Activated CD4-positive, alpha-beta memory T cell treated with anti-CD3 and anti-CD28 coated beads for 36 hours (primary cell): ENCODE results near the gene GPR146. TPM values are rescaled to one million over a fixed set of nuclear protein-coding genes. Genes with fewer than 3 reads are reported as not detected.

Experiments
- CTCF ChIA-PET: fragments of 350-600 bp; sonication (Branson Sonifier 250); formaldehyde crosslinking; loops from one replicate; lab custom pipeline; 2021; ENCODE audit warnings: antibody characterized with exemption, inconsistent platforms; lab: Charles Lee
- POLR2A ChIA-PET: fragments of 350-600 bp; sonication (Branson Sonifier 250); formaldehyde crosslinking; loops from one replicate; lab custom pipeline; 2021; ENCODE audit warnings: antibody characterized with exemption; lab: Charles Lee
- DNase-seq: peaks from one replicate; pipeline ENCODE4 v3.0.0-alpha.2; 2020
- H3K27ac Mint-ChIP-seq: one replicate; pipeline ENCODE4 v1.8.0; 2021; ENCODE audit warnings: mixed read lengths
- H3K27me3 Mint-ChIP-seq: one replicate; pipeline ENCODE4 v1.8.0; 2021; ENCODE audit warnings: mixed read lengths
- H3K36me3 Mint-ChIP-seq: one replicate; pipeline ENCODE4 v1.8.0; 2021; ENCODE audit warnings: mixed read lengths
- H3K4me1 Mint-ChIP-seq: one replicate; pipeline ENCODE4 v1.8.0; 2021; ENCODE audit warnings: low read depth, mixed read lengths
- H3K4me3 Mint-ChIP-seq: one replicate; pipeline ENCODE4 v1.8.0; 2021; ENCODE audit warnings: mild to moderate bottlenecking, mixed read lengths
- H3K9me3 Mint-ChIP-seq: one replicate; pipeline ENCODE4 v1.8.0; 2021; ENCODE audit warnings: mixed read lengths
- intact Hi-C: fragments of 100-400 bp; cut with micrococcal nuclease; formaldehyde crosslinking; loops from one replicate; pipeline ENCODE4 v1.15.1; 2023
- total RNA-seq, 2 experiments: library from RNA; stranded (reverse); gene quantifications; one replicate each; pipeline ENCODE4 v1.2.3, GENCODE V29; 2021

Gene GPR146
- total RNA-seq, 2 experiments from 2014 or later: 1.6 to 2.1 TPM

- no peak overlapping the region for H3K27ac Mint-ChIP-seq
- CTCF ChIA-PET: interaction anchor here (3.8 to 4.9 kb wide), 2 partner anchors 24 to 49 kb away, joined by 28 to 32 read pairs; no protein-coding TSS in a partner anchor
- no peaks in the 10 kb centered on the region for H3K27me3 Mint-ChIP-seq
- H3K4me1 Mint-ChIP-seq: peaks cover 34% of the 10 kb centered on the region
- no peaks in the 10 kb centered on the region for H3K36me3 Mint-ChIP-seq
- no peaks in the 10 kb centered on the region for H3K9me3 Mint-ChIP-seq
- intact Hi-C loops: no loop called here
- no peak for DNase-seq
- H3K4me3 Mint-ChIP-seq: no peak overlapping the region
- POLR2A ChIA-PET: no interaction called here
Observed at GRCh38 chr7:1041551-1042491, 2.5 kb upstream of the GPR146 start.

- H3K36me3 Mint-ChIP-seq: no peaks in the 10 kb centered on the region
- intact Hi-C loops: no loop called here
- POLR2A ChIA-PET: no interaction called here
- peaks cover 40% of the 10 kb centered on the region for H3K4me1 Mint-ChIP-seq
- no peaks in the 10 kb centered on the region for H3K9me3 Mint-ChIP-seq
- no peak for DNase-seq
- CTCF ChIA-PET: interaction anchor here (3.8 to 4.9 kb wide), 2 partner anchors 23 to 49 kb away, joined by 28 to 32 read pairs; no protein-coding TSS in a partner anchor
- H3K4me3 Mint-ChIP-seq: no peak overlapping the region
- no peaks in the 10 kb centered on the region for H3K27me3 Mint-ChIP-seq
- H3K27ac Mint-ChIP-seq: no peak overlapping the region
Observed at GRCh38 chr7:1042492-1042833, 1.9 kb upstream of the GPR146 start.

- Mint-ChIP-seq H3K9me3 (no peaks in the 10 kb centered on the region), H3K36me3 (no peaks in the 10 kb centered on the region), H3K4me3 (peak overlapping the region; percentile 72), H3K4me1 (peaks cover 52% of the 10 kb centered on the region), H3K27ac (peak overlapping the region; percentile 76), H3K27me3 (no peaks in the 10 kb centered on the region)
- CTCF ChIA-PET: interaction anchor here (1.4 to 4.9 kb wide), 5 partner anchors 10 to 126 kb away, joined by 3 to 32 read pairs (median 7); a partner anchor contains a TSS
- POLR2A ChIA-PET: interaction anchor here (0.9 to 1.6 kb wide), 2 partner anchors 15 to 18 kb away, joined by 3 read pairs; no protein-coding TSS in a partner anchor
- no peak for DNase-seq
- intact Hi-C loops: loop anchor here (1.0 kb wide), 2 partner anchors 15 to 50 kb away; no protein-coding TSS in a partner anchor
Observed at GRCh38 chr7:1043552-1044188, 676 bp upstream of the GPR146 start.

- Mint-ChIP-seq H3K27me3 (no peaks in the 10 kb centered on the region), H3K9me3 (no peaks in the 10 kb centered on the region), H3K27ac (peak overlapping the region; percentile 62), H3K4me1 (peaks cover 66% of the 10 kb centered on the region), H3K4me3 (peak overlapping the region; percentile 76), H3K36me3 (no peaks in the 10 kb centered on the region)
- no peak for DNase-seq
- CTCF ChIA-PET: interaction anchor here (1.0 to 4.9 kb wide), 10 partner anchors 8 to 129 kb away, joined by 3 to 32 read pairs (median 6); a partner anchor contains a TSS
- intact Hi-C loops: loop anchor here (1.0 kb wide), 1 partner anchor 12 kb away; no protein-coding TSS in a partner anchor
- POLR2A ChIA-PET: interaction anchor here (0.5 to 1.6 kb wide), 3 partner anchors 16 to 137 kb away, joined by 3 to 4 read pairs (median 3); no protein-coding TSS in a partner anchor
Observed at GRCh38 chr7:1045069-1046063, 1.0 kb downstream of the GPR146 start.

- Mint-ChIP-seq H3K4me1 (peaks cover 70% of the 10 kb centered on the region), H3K36me3 (no peaks in the 10 kb centered on the region), H3K27ac (no peak overlapping the region), H3K9me3 (no peaks in the 10 kb centered on the region), H3K4me3 (no peak overlapping the region), H3K27me3 (no peaks in the 10 kb centered on the region)
- POLR2A ChIA-PET: no interaction called here
- DNase-seq: peak; percentile 48
- CTCF ChIA-PET: interaction anchor here (1.0 to 4.9 kb wide), 5 partner anchors 18 to 129 kb away, joined by 3 to 32 read pairs (median 3); no protein-coding TSS in a partner anchor
- intact Hi-C loops: no loop called here
Observed at GRCh38 chr7:1046722-1047679, 2.7 kb downstream of the GPR146 start.

GRCh38 chr7:1049006-1049741 is 4.8 kb downstream of the GPR146 start:
- DNase-seq: peak; percentile 28
- Mint-ChIP-seq H3K4me1 (peaks cover 61% of the 10 kb centered on the region), H3K27ac (no peak overlapping the region), H3K4me3 (no peak overlapping the region), H3K9me3 (no peaks in the 10 kb centered on the region), H3K36me3 (no peaks in the 10 kb centered on the region), H3K27me3 (no peaks in the 10 kb centered on the region)
- CTCF ChIA-PET: interaction anchor here (1.1 to 2.7 kb wide), 2 partner anchors 16 to 17 kb away, joined by 3 to 10 read pairs; no protein-coding TSS in a partner anchor
- intact Hi-C loops: no loop called here
- POLR2A ChIA-PET: no interaction called here

GRCh38 chr7:1049801-1050200 is 5.5 kb downstream of the GPR146 start:
- Mint-ChIP-seq H3K4me1 (peaks cover 65% of the 10 kb centered on the region), H3K27me3 (no peaks in the 10 kb centered on the region), H3K27ac (no peak overlapping the region), H3K4me3 (no peak overlapping the region), H3K9me3 (no peaks in the 10 kb centered on the region), H3K36me3 (no peaks in the 10 kb centered on the region)
- intact Hi-C loops: no loop called here
- ChIA-PET POLR2A (no interaction called here), CTCF (interaction anchor here (0.6 to 2.7 kb wide), 2 partner anchors 16 to 50 kb away, joined by 3 to 10 read pairs; no protein-coding TSS in a partner anchor)
- no peak for DNase-seq

- ChIA-PET CTCF (interaction anchor here (0.6 to 2.7 kb wide), 2 partner anchors 15 to 49 kb away, joined by 3 to 10 read pairs; no protein-coding TSS in a partner anchor), POLR2A (no interaction called here)
- H3K4me1 Mint-ChIP-seq: peaks cover 65% of the 10 kb centered on the region
- H3K4me3 Mint-ChIP-seq: no peak overlapping the region
- H3K27me3 Mint-ChIP-seq: no peaks in the 10 kb centered on the region
- DNase-seq: no peak
- no peaks in the 10 kb centered on the region for H3K9me3 Mint-ChIP-seq
- no peaks in the 10 kb centered on the region for H3K36me3 Mint-ChIP-seq
- no peak overlapping the region for H3K27ac Mint-ChIP-seq
- intact Hi-C loops: no loop called here
Observed at GRCh38 chr7:1050254-1050906, 6.0 kb downstream of the GPR146 start.

GRCh38 chr7:1050956-1051690 is 6.8 kb downstream of the GPR146 start:
- peaks cover 62% of the 10 kb centered on the region for H3K4me1 Mint-ChIP-seq
- no peak overlapping the region for H3K27ac Mint-ChIP-seq
- ChIA-PET CTCF (interaction anchor here (2.7 kb wide), 1 partner anchor 14 kb away, joined by 10 read pairs; no protein-coding TSS in a partner anchor), POLR2A (no interaction called here)
- no peaks in the 10 kb centered on the region for H3K9me3 Mint-ChIP-seq
- intact Hi-C loops: no loop called here
- H3K4me3 Mint-ChIP-seq: no peak overlapping the region
- no peaks in the 10 kb centered on the region for H3K36me3 Mint-ChIP-seq
- no peak for DNase-seq
- H3K27me3 Mint-ChIP-seq: no peaks in the 10 kb centered on the region
